Measurements from ENCODE around the gene C10orf120.

Gene C10orf120

DNA sequence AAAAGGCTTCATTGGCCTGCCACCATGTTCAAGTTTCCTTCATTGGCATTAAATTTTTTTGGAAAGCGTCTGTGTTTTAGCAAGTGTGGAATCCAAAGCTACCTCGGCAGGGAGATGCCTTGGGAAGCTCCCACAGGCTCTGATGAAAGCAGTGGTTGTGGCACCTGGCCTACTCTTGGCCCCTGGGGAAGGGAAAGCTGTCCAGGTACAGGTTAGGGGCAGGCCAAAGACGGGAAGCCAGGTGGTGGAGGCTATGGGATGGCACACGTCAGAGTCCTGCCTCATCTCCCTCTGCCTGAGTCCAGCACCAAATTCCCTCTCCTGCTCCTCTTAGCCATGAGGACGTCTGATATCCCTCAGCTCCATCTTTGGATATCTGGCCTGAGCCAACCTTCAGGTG, 49.7 kb downstream of the C10orf120 start:
- ChIA-PET POLR2A (no interaction called here), CTCF (interaction anchor here (1.1 to 2.2 kb wide), 5 partner anchors 9 to 305 kb away, joined by 3 to 10 read pairs (median 4); no protein-coding TSS in a partner anchor)
- TF ChIP-seq, protein P1, sequence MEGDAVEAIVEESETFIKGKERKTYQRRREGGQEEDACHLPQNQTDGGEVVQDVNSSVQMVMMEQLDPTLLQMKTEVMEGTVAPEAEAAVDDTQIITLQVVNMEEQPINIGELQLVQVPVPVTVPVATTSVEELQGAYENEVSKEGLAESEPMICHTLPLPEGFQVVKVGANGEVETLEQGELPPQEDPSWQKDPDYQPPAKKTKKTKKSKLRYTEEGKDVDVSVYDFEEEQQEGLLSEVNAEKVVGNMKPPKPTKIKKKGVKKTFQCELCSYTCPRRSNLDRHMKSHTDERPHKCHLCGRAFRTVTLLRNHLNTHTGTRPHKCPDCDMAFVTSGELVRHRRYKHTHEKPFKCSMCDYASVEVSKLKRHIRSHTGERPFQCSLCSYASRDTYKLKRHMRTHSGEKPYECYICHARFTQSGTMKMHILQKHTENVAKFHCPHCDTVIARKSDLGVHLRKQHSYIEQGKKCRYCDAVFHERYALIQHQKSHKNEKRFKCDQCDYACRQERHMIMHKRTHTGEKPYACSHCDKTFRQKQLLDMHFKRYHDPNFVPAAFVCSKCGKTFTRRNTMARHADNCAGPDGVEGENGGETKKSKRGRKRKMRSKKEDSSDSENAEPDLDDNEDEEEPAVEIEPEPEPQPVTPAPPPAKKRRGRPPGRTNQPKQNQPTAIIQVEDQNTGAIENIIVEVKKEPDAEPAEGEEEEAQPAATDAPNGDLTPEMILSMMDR (IDR thresholded peaks at IDR 0.05; ENCODE audit: insufficient read depth, low read length, missing control alignments) = no peak
- no peak overlapping the region for H3K4me3 ChIP-seq (ENCODE audit: low read depth, low read length)
- DNase-seq (ENCODE audit: low read depth, low spot score) = no peak

DNA sequence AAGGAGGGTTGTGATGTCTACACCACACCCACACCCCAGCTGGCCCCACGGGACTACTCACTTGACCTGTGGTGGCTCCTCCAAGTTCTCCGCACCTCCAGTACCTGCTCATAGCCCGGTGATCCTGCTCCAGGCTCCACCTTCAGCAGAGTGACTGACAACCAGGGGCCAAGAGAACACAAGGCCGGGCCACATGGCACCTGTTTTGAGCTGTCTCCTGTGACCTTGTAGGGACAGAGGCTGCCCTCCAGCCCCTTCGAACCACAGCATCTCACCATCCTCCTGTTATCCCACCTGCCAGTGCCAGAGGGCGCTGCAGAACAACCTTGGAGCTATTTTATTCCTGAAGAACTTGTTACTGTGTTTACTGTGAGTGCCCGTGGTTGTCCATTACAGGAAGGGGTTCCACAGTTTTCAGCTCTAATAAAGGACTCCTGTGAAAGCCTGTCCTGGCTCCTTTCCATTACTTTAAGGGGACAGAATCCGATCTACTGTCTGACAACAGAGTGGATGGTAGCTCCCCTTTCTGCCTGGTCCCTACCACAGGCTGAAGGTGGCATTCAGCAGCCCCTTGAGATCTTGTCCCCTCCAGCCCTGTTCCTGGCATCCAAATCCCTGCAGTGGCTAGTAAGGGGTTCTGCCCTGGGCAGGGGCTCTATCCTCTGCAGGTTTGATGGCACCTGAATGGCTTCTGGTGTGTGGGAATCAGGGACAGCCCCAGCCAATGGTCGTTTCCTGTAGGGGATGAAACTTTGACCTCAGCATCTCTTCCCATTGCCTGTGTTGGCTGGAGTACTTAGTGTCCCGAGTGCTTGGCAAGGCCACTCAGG, 50.8 kb downstream of the C10orf120 start:
- no peak overlapping the region for H3K4me3 ChIP-seq (ENCODE audit: low read depth, low read length)
- DNase-seq (ENCODE audit: low read depth, low spot score) = no peak
- TF ChIP-seq, protein P1 (IDR thresholded peaks at IDR 0.05; ENCODE audit: insufficient read depth, low read length, missing control alignments) = peak; percentile 69
- POLR2A ChIA-PET = no interaction called here
- CTCF ChIA-PET = interaction anchor here (0.8 to 2.2 kb wide), 9 partner anchors 10 to 911 kb away, joined by 3 to 10 read pairs (median 4); partner anchors contain the start of gene IKZF5

Measured in AG04449 (cell line).